Testis (tissue), 3 donors: ENCODE data around the gene GSTM1. TPM values are rescaled to one million over a fixed set of nuclear protein-coding genes. Genes with fewer than 3 reads are reported as not detected.

Experiments used
- DNase-seq: peaks from one replicate; pipeline ENCODE4 v3.0.0-alpha.2; 2019
- H3K27ac ChIP-seq, 2 donors: fragments of 200-600 bp; sonication (generic); one replicate each; pipeline ENCODE4 v1.5.1; 2019
- H3K27me3 ChIP-seq: fragments of 200-600 bp; sonication (generic); one replicate; pipeline ENCODE4 v1.5.1; 2019
- H3K36me3 ChIP-seq: fragments of 200-600 bp; sonication (generic); one replicate; pipeline ENCODE4 v1.5.1; 2017; ENCODE audit warnings: low read depth; ENCODE audit errors: missing control alignments
- H3K4me1 ChIP-seq: fragments of 200-600 bp; sonication (generic); one replicate; pipeline ENCODE4 v1.5.1; 2019
- H3K4me3 ChIP-seq, 2 donors: fragments of 200-600 bp; sonication (generic); one replicate each; pipeline ENCODE4 v1.5.1; 2017 to 2019
- H3K9me3 ChIP-seq: fragments of 200-600 bp; sonication (generic); one replicate; pipeline ENCODE4 v1.5.1; 2017
- POLR2A ChIP-seq: fragments of 450-650 bp; IDR thresholded peaks from one replicate; pipeline ENCODE4 v1.6.1; 2017; ENCODE audit warnings: antibody characterized with exemption, mild to moderate bottlenecking, moderate library complexity
- WGBS, 2 donors: methylation state at CpG; one replicate each; pipeline ENCODE4 v1.1.5; 2018; 5-methylcytosine and 5-hydroxymethylcytosine counted together
- intact Hi-C: fragments of 100-400 bp; cut with DNase I; formaldehyde crosslinking; loops from one replicate; pipeline ENCODE4 v1.15.1; 2023; ENCODE audit warnings: low total_unique reads
- polyA plus RNA-seq: library from polyadenylated mRNA; stranded (reverse); fragments of 350-450 nt; fragmentation: Illumina TruSeq; extraction: RNeasy Lipid Tissue Mini Kit (QIAGEN cat#74804); gene quantifications from one replicate; pipeline ENCODE4 v1.2.3, GENCODE V29; 2014; ENCODE audit warnings: low read depth, low replicate concordance; ENCODE audit not compliant: insufficient read depth
- total RNA-seq, 2 donors: library from RNA; depleted of rRNA; stranded (reverse); fragments of >200 nt; gene quantifications; one replicate each; pipeline ENCODE4 v1.2.3, GENCODE V29; 2016
- TF ChIP-seq, protein P1 (sequence below), 3 experiments: fragments of 450-650 bp in 2 of 3; fragments of 200-600 bp in 1 of 3; sonication (generic) in 1 of 3; IDR thresholded peaks; one replicate each; pipeline ENCODE4 v1.5.1; 2016 to 2019; ENCODE audit warnings: antibody characterized with exemption in 3 of 3, mild to moderate bottlenecking in 2 of 3, moderate library complexity in 1 of 3

Gene GSTM1
- total and polyA plus RNA-seq, 3 donors from 2014 or later, result not detected

DNA sequence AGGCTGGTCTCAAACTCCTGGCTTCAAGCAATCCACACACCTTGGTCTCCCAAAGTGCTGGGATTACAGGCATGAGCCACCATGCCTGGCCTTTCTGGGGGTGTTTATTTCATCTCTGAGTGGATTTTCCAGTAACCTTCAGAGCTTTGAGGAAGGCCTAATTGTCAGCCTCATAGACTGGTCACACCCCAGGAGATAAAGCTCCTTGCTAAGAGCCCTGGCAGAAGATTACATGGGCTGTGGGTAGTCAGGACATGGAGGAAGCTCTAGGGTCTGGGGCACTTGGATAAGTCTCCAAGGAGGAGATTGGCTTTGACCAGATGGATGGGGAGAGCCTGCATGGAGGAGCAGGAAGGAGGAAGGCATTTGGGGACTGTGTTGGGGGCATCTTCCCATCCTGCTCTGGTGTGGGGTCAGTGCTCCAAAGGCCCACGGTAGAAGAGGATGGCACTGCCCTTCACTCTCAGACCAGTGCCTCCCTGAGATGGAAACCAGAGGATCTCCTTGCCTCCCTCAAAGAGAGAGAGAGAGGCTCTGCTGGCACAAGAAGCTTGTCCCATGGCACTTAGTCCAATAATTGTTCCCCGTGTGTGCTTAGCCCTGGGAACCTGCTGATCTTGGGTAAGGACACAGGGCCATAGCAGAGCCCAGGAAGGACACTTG lies 46.4 kb upstream of the GSTM1 start:
- Histone ChIP-seq H3K9me3 (no peaks in the 10 kb centered on the region), H3K27ac (no peak overlapping the region), H3K36me3 (no peaks in the 10 kb centered on the region), H3K4me3 (no peak overlapping the region), H3K4me1 (peaks cover 14% of the 10 kb centered on the region), H3K27me3 (no peaks in the 10 kb centered on the region)
- TF ChIP-seq, protein P1, sequence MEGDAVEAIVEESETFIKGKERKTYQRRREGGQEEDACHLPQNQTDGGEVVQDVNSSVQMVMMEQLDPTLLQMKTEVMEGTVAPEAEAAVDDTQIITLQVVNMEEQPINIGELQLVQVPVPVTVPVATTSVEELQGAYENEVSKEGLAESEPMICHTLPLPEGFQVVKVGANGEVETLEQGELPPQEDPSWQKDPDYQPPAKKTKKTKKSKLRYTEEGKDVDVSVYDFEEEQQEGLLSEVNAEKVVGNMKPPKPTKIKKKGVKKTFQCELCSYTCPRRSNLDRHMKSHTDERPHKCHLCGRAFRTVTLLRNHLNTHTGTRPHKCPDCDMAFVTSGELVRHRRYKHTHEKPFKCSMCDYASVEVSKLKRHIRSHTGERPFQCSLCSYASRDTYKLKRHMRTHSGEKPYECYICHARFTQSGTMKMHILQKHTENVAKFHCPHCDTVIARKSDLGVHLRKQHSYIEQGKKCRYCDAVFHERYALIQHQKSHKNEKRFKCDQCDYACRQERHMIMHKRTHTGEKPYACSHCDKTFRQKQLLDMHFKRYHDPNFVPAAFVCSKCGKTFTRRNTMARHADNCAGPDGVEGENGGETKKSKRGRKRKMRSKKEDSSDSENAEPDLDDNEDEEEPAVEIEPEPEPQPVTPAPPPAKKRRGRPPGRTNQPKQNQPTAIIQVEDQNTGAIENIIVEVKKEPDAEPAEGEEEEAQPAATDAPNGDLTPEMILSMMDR (IDR thresholded peaks at IDR 0.05), result no peak
- TF ChIP-seq POLR2A, result no peak
- intact Hi-C loops, result loop anchor here (5.0 kb wide), 1 partner anchor 131 kb away; no protein-coding TSS in a partner anchor
- DNase-seq, result peak; percentile 4
- 83 to 100% methylated on average over 1 to 2 of the region's 2 CpGs for WGBS, 2 donors

DNA sequence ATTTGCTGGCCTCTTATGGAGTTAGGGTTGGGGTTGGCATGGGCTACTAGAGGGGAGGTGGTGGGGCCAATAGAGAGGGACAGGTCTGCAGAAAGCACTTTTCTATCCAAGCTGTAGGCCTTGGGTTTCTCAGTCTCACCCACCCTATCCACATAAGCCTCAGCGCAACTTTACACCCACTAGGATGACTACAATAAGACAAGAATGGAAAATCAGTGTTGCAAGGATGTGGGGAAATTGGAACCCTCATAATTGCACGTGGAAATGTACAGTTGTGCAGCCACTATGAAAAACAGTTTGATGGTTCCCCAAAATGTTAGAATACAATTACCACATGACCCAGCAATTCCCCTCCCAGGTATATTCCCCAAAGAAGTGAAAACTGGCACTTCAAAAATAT lies 45.8 kb upstream of the GSTM1 start:
- Histone ChIP-seq H3K27me3 (no peaks in the 10 kb centered on the region), H3K9me3 (no peaks in the 10 kb centered on the region), H3K4me1 (peaks cover 7% of the 10 kb centered on the region), H3K4me3 (no peak overlapping the region), H3K36me3 (no peaks in the 10 kb centered on the region), H3K27ac (no peak overlapping the region)
- TF ChIP-seq, protein P1 (IDR thresholded peaks at IDR 0.05), result no peak
- no peak for TF ChIP-seq POLR2A
- WGBS, 2 donors, result 94 to 96% methylated on average over 2 of the region's 2 CpGs
- intact Hi-C loops, result loop anchor here (5.0 kb wide), 1 partner anchor 130 kb away; no protein-coding TSS in a partner anchor
- DNase-seq, result peak; percentile 5

DNA sequence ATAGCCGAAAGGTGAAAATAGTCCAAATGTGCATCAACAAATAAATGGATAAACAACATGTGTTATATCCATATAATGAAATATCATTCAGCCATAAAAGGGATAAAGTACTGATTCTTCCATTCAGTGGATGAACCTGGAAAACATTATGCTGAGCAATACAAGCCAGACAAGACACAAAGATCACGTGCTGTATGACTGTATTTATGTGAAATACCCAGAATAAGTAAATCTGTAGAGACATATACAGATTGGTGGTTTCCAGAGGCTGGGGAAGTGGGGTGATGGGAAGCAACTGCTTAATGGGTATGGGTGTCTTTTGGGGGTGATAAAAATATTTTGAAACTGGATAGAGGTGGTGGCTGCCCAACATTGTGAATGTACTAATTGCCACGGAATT lies 45.0 kb upstream of the GSTM1 start:
- peaks cover 7% of the 10 kb centered on the region for H3K4me1 ChIP-seq
- intact Hi-C loops, result loop anchor here (5.0 kb wide), 1 partner anchor 130 kb away; no protein-coding TSS in a partner anchor
- TF ChIP-seq, protein P1 (IDR thresholded peaks at IDR 0.05), result no peak
- no peak for TF ChIP-seq POLR2A
- 77 to 79% methylated on average over 3 of the region's 3 CpGs for WGBS, 2 donors
- H3K9me3 ChIP-seq, result no peaks in the 10 kb centered on the region
- H3K4me3 ChIP-seq, result no peak overlapping the region
- DNase-seq, result no peak
- no peak overlapping the region for H3K27ac ChIP-seq
- H3K36me3 ChIP-seq, result no peaks in the 10 kb centered on the region
- H3K27me3 ChIP-seq, result no peaks in the 10 kb centered on the region

DNA sequence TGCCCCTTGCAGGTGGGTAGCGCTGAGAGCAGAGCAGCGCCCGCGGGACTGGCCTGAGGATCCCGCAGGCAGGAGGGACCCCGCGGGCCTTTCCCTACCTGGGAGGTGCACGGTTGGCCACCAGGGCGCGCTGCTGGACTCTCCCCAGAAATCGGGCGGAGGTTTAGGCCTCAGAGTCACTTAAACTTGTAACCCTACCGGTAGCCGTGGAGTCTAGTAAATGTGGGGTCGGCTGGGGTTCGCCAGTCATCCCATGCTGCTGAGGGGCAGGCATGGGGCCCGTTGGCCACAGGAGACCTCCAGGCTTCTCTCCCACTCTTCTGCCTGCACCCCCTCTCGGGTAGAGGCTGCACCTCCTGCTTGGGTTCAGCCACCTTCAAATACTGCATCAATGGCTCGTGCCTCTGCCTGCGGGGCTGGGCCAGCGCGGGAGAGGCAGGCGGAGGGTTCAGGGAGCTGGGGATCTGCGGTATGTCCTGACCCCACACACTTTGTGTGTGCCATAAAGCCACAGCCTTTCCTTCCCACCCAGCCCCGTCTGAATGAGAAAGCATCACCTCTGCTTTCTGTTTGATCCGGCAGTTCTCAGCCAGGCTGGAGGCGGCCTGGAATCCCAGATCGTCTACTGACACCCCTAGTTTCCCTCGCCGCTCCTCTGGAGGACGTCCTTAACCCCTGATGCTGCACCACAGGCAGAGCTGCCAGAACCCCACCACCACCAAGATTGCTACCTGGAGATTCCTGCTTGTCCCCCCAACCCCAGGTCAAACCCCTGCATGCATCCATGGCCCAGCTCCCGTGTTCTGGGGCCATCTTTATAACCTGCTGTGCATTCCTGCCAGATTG lies 44.0 kb upstream of the GSTM1 start:
- H3K27me3 ChIP-seq, result no peaks in the 10 kb centered on the region
- TF ChIP-seq, protein P1 (IDR thresholded peaks at IDR 0.05), result peak; percentile 75 to 84 (median 83)
- TF ChIP-seq POLR2A, result no peak
- DNase-seq, result peak; percentile 87
- no peak overlapping the region for H3K4me3 ChIP-seq
- intact Hi-C loops, result loop anchor here (5.0 kb wide), 1 partner anchor 129 kb away; no protein-coding TSS in a partner anchor
- no peaks in the 10 kb centered on the region for H3K36me3 ChIP-seq
- H3K9me3 ChIP-seq, result no peaks in the 10 kb centered on the region
- H3K27ac ChIP-seq, result peak overlapping the region in 1 of 2 donors; percentile 28
- peaks cover 7% of the 10 kb centered on the region for H3K4me1 ChIP-seq
- WGBS, 2 donors, result 32 to 34% methylated on average over 21 to 32 of the region's 32 CpGs
